ENCODE data around the gene RSF1. TPM values are rescaled to one million over a fixed set of nuclear protein-coding genes. Genes with fewer than 3 reads are reported as not detected.

Gene RSF1
- total RNA-seq, 1 experiment from 2014 or later: 43.1 TPM

DNA sequence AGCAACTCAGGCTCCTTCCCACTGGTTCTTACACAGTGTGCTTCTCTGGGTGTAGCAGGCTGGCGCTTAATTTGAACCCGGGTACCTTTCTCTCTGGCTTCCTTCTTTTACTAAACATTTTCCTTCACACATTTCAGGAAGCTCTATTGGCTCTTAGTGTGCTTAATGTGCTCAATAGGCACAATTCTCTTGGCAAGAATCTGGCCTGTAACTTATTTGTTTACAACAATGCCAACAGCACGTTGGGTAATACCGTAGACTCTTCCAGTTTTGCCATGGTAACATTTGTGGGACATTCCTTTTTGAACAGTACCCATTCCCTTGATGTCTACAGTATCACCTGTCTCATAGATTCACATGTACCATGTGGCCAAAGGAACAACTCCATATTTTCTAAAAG, 48.2 kb upstream of the RSF1 start:
- ChIA-PET POLR2A (no interaction called here), CTCF (no interaction called here), RAD21 (ENCODE audit: low non-redundant PET in 1 of 2, low total read pairs in 2 of 2, uncharacterized antibody in 2 of 2, unreplicated experiment in 2 of 2) (no interaction called here)
- H3K36me3 ChIP-seq (ENCODE audit: control insufficient read depth in 1 of 2, insufficient read depth in 2 of 2, low read length in 2 of 2): no peaks in the 10 kb centered on the region; a peak in 1 of 4 replicates
- DNase-seq (ENCODE audit: low read depth, low spot score): no peak
- TF ChIP-seq POLR2AphosphoS5 (IDR thresholded peaks at IDR 0.05; ENCODE audit: low read depth, low read length) (no peak), SIN3A (IDR thresholded peaks at IDR 0.05; ENCODE audit: low read depth) (no peak), SP1 (IDR thresholded peaks at IDR 0.05; ENCODE audit: low read depth) (no peak), EZH2 (IDR thresholded peaks at IDR 0.05) (no peak), TCF7L2 (IDR thresholded peaks at IDR 0.05; ENCODE audit: borderline replicate concordance, extremely low read depth, insufficient read depth, insufficient read length) (no peak), RAD21 (IDR thresholded peaks at IDR 0.05; ENCODE audit: low read depth) (no peak), POLR2A (IDR thresholded peaks at IDR 0.05; ENCODE audit: borderline replicate concordance, extremely low read depth, insufficient read depth, insufficient read length) (no peak), CBX3 (IDR thresholded peaks at IDR 0.05; ENCODE audit: low read depth) (no peak), ZFX (IDR thresholded peaks at IDR 0.05) (no peak), ELF1 (IDR thresholded peaks at IDR 0.05; ENCODE audit: borderline replicate concordance, low read depth) (no peak)
- TF ChIP-seq, protein P1, sequence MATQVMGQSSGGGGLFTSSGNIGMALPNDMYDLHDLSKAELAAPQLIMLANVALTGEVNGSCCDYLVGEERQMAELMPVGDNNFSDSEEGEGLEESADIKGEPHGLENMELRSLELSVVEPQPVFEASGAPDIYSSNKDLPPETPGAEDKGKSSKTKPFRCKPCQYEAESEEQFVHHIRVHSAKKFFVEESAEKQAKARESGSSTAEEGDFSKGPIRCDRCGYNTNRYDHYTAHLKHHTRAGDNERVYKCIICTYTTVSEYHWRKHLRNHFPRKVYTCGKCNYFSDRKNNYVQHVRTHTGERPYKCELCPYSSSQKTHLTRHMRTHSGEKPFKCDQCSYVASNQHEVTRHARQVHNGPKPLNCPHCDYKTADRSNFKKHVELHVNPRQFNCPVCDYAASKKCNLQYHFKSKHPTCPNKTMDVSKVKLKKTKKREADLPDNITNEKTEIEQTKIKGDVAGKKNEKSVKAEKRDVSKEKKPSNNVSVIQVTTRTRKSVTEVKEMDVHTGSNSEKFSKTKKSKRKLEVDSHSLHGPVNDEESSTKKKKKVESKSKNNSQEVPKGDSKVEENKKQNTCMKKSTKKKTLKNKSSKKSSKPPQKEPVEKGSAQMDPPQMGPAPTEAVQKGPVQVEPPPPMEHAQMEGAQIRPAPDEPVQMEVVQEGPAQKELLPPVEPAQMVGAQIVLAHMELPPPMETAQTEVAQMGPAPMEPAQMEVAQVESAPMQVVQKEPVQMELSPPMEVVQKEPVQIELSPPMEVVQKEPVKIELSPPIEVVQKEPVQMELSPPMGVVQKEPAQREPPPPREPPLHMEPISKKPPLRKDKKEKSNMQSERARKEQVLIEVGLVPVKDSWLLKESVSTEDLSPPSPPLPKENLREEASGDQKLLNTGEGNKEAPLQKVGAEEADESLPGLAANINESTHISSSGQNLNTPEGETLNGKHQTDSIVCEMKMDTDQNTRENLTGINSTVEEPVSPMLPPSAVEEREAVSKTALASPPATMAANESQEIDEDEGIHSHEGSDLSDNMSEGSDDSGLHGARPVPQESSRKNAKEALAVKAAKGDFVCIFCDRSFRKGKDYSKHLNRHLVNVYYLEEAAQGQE (IDR thresholded peaks at IDR 0.05; ENCODE audit: low read depth): no peak
- no peaks in the 10 kb centered on the region for H3K9me2 ChIP-seq (ENCODE audit: insufficient read depth)
- H2AFZ ChIP-seq (ENCODE audit: low read depth, low read length, poor library complexity, severe bottlenecking): no peak overlapping the region
- H3K27me3 ChIP-seq (ENCODE audit: insufficient read depth, low read length): no peaks in the 10 kb centered on the region
- no peak overlapping the region for H3K27ac ChIP-seq (ENCODE audit: low read depth, low read length)
- no peak overlapping the region for H3K9ac ChIP-seq (ENCODE audit: low read length)
- intact Hi-C loops (cut with micrococcal nuclease): no loop called here
- no peak overlapping the region for H3K4me3 ChIP-seq (replicated peaks in 1 of 2; ENCODE audit: low read depth in 1 of 2, low read length in 2 of 2)
- no peaks in the 10 kb centered on the region for H3K79me2 ChIP-seq (ENCODE audit: insufficient read depth, low read length)
- no peak for ATAC-seq
- no peak overlapping the region for H3K4me2 ChIP-seq (ENCODE audit: low read length)
- no peaks in the 10 kb centered on the region for H3K4me1 ChIP-seq (ENCODE audit: control insufficient read depth in 1 of 2, insufficient read depth in 2 of 2, low read length in 2 of 2)
- H4K20me1 ChIP-seq (ENCODE audit: insufficient read depth): no peaks in the 10 kb centered on the region
- no TSS peak for BruUV-seq (replicated peaks)
- no peaks in the 10 kb centered on the region for H3K9me3 ChIP-seq (ENCODE audit: control insufficient read depth in 1 of 2, insufficient read depth in 1 of 2, low read depth in 1 of 2, low read length in 2 of 2)

All from HCT116 (cell line).